Hepatocyte (in vitro differentiated cells): ENCODE data around the gene FOXN3. TPM values are rescaled to one million over a fixed set of nuclear protein-coding genes. Genes with fewer than 3 reads are reported as not detected.

Experiments
- DNase-seq: peaks from one replicate; pipeline ENCODE4 v3.0.0-alpha.2; 2016; ENCODE audit warnings: low spot score
- H2AFZ ChIP-seq: fragments of 200-600 bp; sonication (generic); 2 replicates; pipeline ENCODE4 v1.6.0; 2016; ENCODE audit warnings: antibody characterized with exemption, mild to moderate bottlenecking
- H3K27ac ChIP-seq: fragments of 200-600 bp; sonication (generic); 2 replicates; pipeline ENCODE4 v1.5.1; 2016; ENCODE audit warnings: mild to moderate bottlenecking
- H3K27me3 ChIP-seq: fragments of 200-600 bp; sonication (generic); 2 replicates; pipeline ENCODE4 v1.6.1; 2016
- H3K36me3 ChIP-seq: fragments of 200-600 bp; sonication (generic); replicated peaks from 2 replicates; pipeline ENCODE4 v1.5.1; 2016; ENCODE audit warnings: low read depth; ENCODE audit not compliant: insufficient read depth
- H3K4me1 ChIP-seq: fragments of 200-600 bp; sonication (generic); 2 replicates; pipeline ENCODE4 v1.5.1; 2016; ENCODE audit warnings: mild to moderate bottlenecking, moderate library complexity; ENCODE audit not compliant: insufficient read depth
- H3K4me2 ChIP-seq: fragments of 200-600 bp; sonication (generic); 2 replicates; pipeline ENCODE4 v1.6.0; 2016
- H3K4me3 ChIP-seq: fragments of 200-600 bp; sonication (generic); 2 replicates; pipeline ENCODE4 v1.5.1; 2016; ENCODE audit warnings: mild to moderate bottlenecking
- H3K79me2 ChIP-seq: fragments of 200-600 bp; sonication (generic); 2 replicates; pipeline ENCODE4 v1.6.0; 2017; ENCODE audit warnings: mild to moderate bottlenecking
- H3K9me2 ChIP-seq: fragments of 200-600 bp; sonication (generic); replicated peaks from 2 replicates; pipeline ENCODE4 v1.6.0; 2017; ENCODE audit warnings: mild to moderate bottlenecking; ENCODE audit not compliant: insufficient read depth
- H3K9me3 ChIP-seq: fragments of 200-600 bp; sonication (generic); 2 replicates; pipeline ENCODE4 v1.5.1; 2016; ENCODE audit warnings: low read depth, mild to moderate bottlenecking
- H4K20me1 ChIP-seq: fragments of 200-600 bp; sonication (generic); 2 replicates; pipeline ENCODE4 v1.6.0; 2016; ENCODE audit warnings: mild to moderate bottlenecking; ENCODE audit not compliant: insufficient read depth, poor library complexity, severe bottlenecking
- CTCF ChIP-seq: fragments of 200-600 bp; sonication (generic); IDR thresholded peaks from 2 replicates; pipeline ENCODE4 v1.5.1; 2016; ENCODE audit warnings: antibody characterized with exemption, mild to moderate bottlenecking; ENCODE audit not compliant: poor library complexity
- EZH2 ChIP-seq: fragments of 200-600 bp; sonication (generic); IDR thresholded peaks from 2 replicates; pipeline ENCODE4 v1.6.1; 2016; ENCODE audit warnings: antibody characterized with exemption, mild to moderate bottlenecking, borderline replicate concordance
- EZH2phosphoT487 ChIP-seq: fragments of 200-600 bp; sonication (generic); IDR thresholded peaks from one replicate; pipeline ENCODE4 v1.6.1; 2018; ENCODE audit warnings: antibody characterized with exemption, mild to moderate bottlenecking, low read depth, moderate library complexity; ENCODE audit not compliant: unreplicated experiment, severe bottlenecking
- WGBS: methylation state at CpG from one replicate; pipeline ENCODE4 v1.1.6; 2016; ENCODE audit warnings: low lambda C conversion rate; ENCODE audit errors: missing lambda C conversion rate; 5-methylcytosine and 5-hydroxymethylcytosine counted together
- polyA plus RNA-seq: library from polyadenylated mRNA; unstranded; fragments of >200 nt; fragmentation: Nextera tagmentation; extraction: Ambion mirVana; gene quantifications from 2 replicates; pipeline ENCODE4 v1.2.1, GENCODE V29; 2016
- total RNA-seq: library from RNA; depleted of rRNA; stranded (reverse); fragments of >200 nt; gene quantifications from 2 replicates; pipeline ENCODE4 v1.2.3, GENCODE V29; 2014

Gene FOXN3
- total and polyA plus RNA-seq, 2 experiments from 2014 or later = 42.2 to 47.6 TPM

- Histone ChIP-seq H4K20me1 (no peaks in the 10 kb centered on the region), H3K79me2 (peaks cover 43% of the 10 kb centered on the region), H3K27ac (no peak overlapping the region), H3K36me3 (no peaks in the 10 kb centered on the region), H3K9me3 (no peaks in the 10 kb centered on the region), H3K4me1 (no peaks in the 10 kb centered on the region), H3K4me3 (no peak overlapping the region), H3K27me3 (no peaks in the 10 kb centered on the region), H2AFZ (no peak overlapping the region), H3K9me2 (no peaks in the 10 kb centered on the region), H3K4me2 (no peak overlapping the region)
- no peak for DNase-seq
- 96% methylated on average over 3 of the region's 3 CpGs for WGBS
- TF ChIP-seq EZH2 (no peak), CTCF (no peak), EZH2phosphoT487 (no peak)
These were observed 140.5 kb downstream of the FOXN3 start for GRCh38 chr14:89276424-89276975.

GRCh38 chr14:89270439-89271227 is 146.4 kb downstream of the FOXN3 start:
- Histone ChIP-seq H3K36me3 (no peaks in the 10 kb centered on the region), H3K4me2 (no peak overlapping the region), H3K79me2 (peaks cover 66% of the 10 kb centered on the region), H3K4me1 (no peaks in the 10 kb centered on the region), H3K4me3 (no peak overlapping the region), H3K27me3 (no peaks in the 10 kb centered on the region), H3K27ac (peak overlapping the region; percentile 10), H4K20me1 (peaks cover 2% of the 10 kb centered on the region), H3K9me3 (no peaks in the 10 kb centered on the region), H2AFZ (no peak overlapping the region), H3K9me2 (no peaks in the 10 kb centered on the region)
- WGBS = 76% methylated on average over 7 of the region's 7 CpGs
- no peak for TF ChIP-seq EZH2
- TF ChIP-seq EZH2phosphoT487 = no peak
- no peak for TF ChIP-seq CTCF
- DNase-seq = peak; percentile 74

- Histone ChIP-seq H4K20me1 (peaks cover 5% of the 10 kb centered on the region), H3K4me2 (no peak overlapping the region), H2AFZ (no peak overlapping the region), H3K4me3 (no peak overlapping the region), H3K27ac (no peak overlapping the region), H3K9me2 (no peaks in the 10 kb centered on the region), H3K9me3 (no peaks in the 10 kb centered on the region), H3K36me3 (no peaks in the 10 kb centered on the region), H3K4me1 (no peaks in the 10 kb centered on the region), H3K79me2 (peaks cover 76% of the 10 kb centered on the region), H3K27me3 (no peaks in the 10 kb centered on the region)
- 82% methylated on average over 6 of the region's 6 CpGs for WGBS
- DNase-seq = no peak
- TF ChIP-seq CTCF = no peak
- TF ChIP-seq EZH2phosphoT487 = no peak
- no peak for TF ChIP-seq EZH2
These were observed 147.6 kb downstream of the FOXN3 start for GRCh38 chr14:89269404-89269803.
